GM23338 (cell line): ENCODE measurements around the gene POLQ.

Experiments used
- CTCF ChIP-seq, 2 experiments: fragments of 200-600 bp in 1 of 2; sonication (generic) in 1 of 2; conservative IDR thresholded peaks; 2 replicates each; pipeline versions ENCODE4 v1.5.1 to v1.6.1; 2016 to 2017; ENCODE audit warnings: antibody characterized with exemption in 2 of 2, low read depth in 2 of 2, mild to moderate bottlenecking in 2 of 2, moderate library complexity in 1 of 2
- EZH2 ChIP-seq: fragments of 200-600 bp; sonication (generic); IDR thresholded peaks from one replicate; pipeline ENCODE4 v1.8.0; 2017; ENCODE audit warnings: antibody characterized with exemption, mild to moderate bottlenecking, low read depth; ENCODE audit not compliant: unreplicated experiment

GRCh38 chr3:121481106-121481880, 64.5 kb downstream of the POLQ start:
- no peak for TF ChIP-seq CTCF (conservative IDR thresholded peaks at IDR 0.05; ENCODE audit: low read depth in 2 of 2)
- no peak for TF ChIP-seq EZH2
